Kidney (tissue), 14 donors: ENCODE measurements around the gene EIF2S3B. TPM values are rescaled to one million over a fixed set of nuclear protein-coding genes. Genes with fewer than 3 reads are reported as not detected.
"Not testable (repeated sequence)": the region's sequence is repeated elsewhere in the genome, so short reads cannot be mapped to it uniquely, and the experiment has no call there.

Experiments
- DNase-seq, 5 donors: peaks; one replicate each; pipeline ENCODE4 v3.0.0-alpha.2; 2013 to 2020
- FAIRE-seq: peaks from 2 replicates; lab custom pipeline; 2012; peaks lifted over from hg19 to GRCh38; lab: Jason Lieb, UNC
- H3K27ac ChIP-seq, 2 donors: one replicate each; pipeline ENCODE4 v1.7.0; 2013; ENCODE audit warnings: low read depth in 2 of 2, low read length in 2 of 2, inconsistent platforms in 1 of 2
- H3K27me3 ChIP-seq: one replicate; pipeline ENCODE4 v1.7.1; 2013; ENCODE audit warnings: low read length, inconsistent platforms; ENCODE audit not compliant: control insufficient read depth, insufficient read depth
- H3K36me3 ChIP-seq, 3 donors: one replicate each; pipeline versions ENCODE4 v1.7.0 to v1.7.1; 2013; ENCODE audit warnings: low read length in 3 of 3, control low read depth in 1 of 3, inconsistent platforms in 1 of 3; ENCODE audit not compliant: insufficient read depth in 3 of 3, control insufficient read depth in 2 of 3
- H3K4me1 ChIP-seq, 3 donors: one replicate each; pipeline versions ENCODE4 v1.7.0 to v1.7.1; 2013; ENCODE audit warnings: low read length in 3 of 3, inconsistent platforms in 1 of 3, low read depth in 1 of 3; ENCODE audit not compliant: control insufficient read depth in 2 of 3, insufficient read depth in 2 of 3
- H3K4me3 ChIP-seq, 3 donors: one replicate each; pipeline versions ENCODE4 v1.7.0 to v1.8.1; 2013; ENCODE audit warnings: low read length in 3 of 3, control low read depth in 1 of 3, inconsistent platforms in 1 of 3
- H3K9ac ChIP-seq, 3 donors: one replicate each; pipeline versions ENCODE4 v1.7.0 to v1.7.1; 2013; ENCODE audit warnings: low read length in 3 of 3, control low read depth in 1 of 3, inconsistent platforms in 1 of 3
- H3K9me3 ChIP-seq, 3 donors: one replicate each; pipeline versions ENCODE4 v1.7.0 to v1.7.1; 2013; ENCODE audit warnings: low read length in 3 of 3, control low read depth in 1 of 3, inconsistent platforms in 1 of 3; ENCODE audit not compliant: control insufficient read depth in 2 of 3, insufficient read depth in 1 of 3
- intact Hi-C: fragments of 100-400 bp; cut with DNase I; formaldehyde crosslinking; loops from one replicate; pipeline ENCODE4 v1.11.1; 2022
- polyA plus RNA-seq: library from polyadenylated mRNA; stranded (reverse); fragments of 350-450 nt; fragmentation: Illumina TruSeq; extraction: RNeasy Lipid Tissue Mini Kit (QIAGEN cat#74804); gene quantifications from one replicate; pipeline ENCODE4 v1.2.3, GENCODE V29; 2014; ENCODE audit warnings: low read depth, low replicate concordance; ENCODE audit not compliant: insufficient read depth
- total RNA-seq: library from RNA; stranded (reverse); fragmentation: NEBNext Ultra II Directional; extraction: Animal tissue kit (Norgen Biotek cat#: 25700); gene quantifications from one replicate; pipeline ENCODE4 v1.2.1, GENCODE V29; 2021
- TF ChIP-seq, protein P1 (sequence below): IDR thresholded peaks from 3 replicates; pipeline ENCODE4 v1.5.1; 2012; ENCODE audit warnings: mild to moderate bottlenecking, moderate library complexity, borderline replicate concordance; ENCODE audit not compliant: insufficient read depth; ENCODE audit errors: extremely low read depth
- donor health status: control.
- donor health status: control.
- donor health status: control.
- donor health status: control.
- donor health status: control.
- donor health status: DM: yes; HTN: yes; CAD: no.
- donor health status: Normal renal cell carcinoma (clear cell type).

Gene EIF2S3B
- total and polyA plus RNA-seq, 2 donors from 2014 or later = 1.5 TPM; not detected in 1

DNA sequence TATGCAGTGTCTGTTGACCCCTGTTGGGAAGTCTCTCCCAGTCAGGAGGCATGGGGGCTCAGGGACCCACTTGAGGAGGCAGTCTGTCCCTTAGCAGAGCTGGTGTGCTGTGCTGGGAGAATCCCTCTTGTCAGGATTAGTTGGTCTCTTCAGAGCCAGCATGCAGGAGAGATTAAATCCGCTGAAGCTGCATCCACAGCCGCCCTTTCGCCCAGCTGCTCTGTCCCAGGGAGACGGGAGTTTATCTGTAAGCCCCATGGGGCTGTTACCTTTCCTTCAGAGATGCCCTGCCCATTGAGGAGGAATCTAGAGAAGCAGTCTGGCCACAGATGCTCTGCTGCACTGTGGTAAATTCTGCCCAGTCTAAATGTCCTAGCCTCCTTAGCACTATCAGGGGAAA, 39.4 kb upstream of the EIF2S3B start:
- Histone ChIP-seq H3K27me3 (no peaks in the 10 kb centered on the region), H3K9me3 (peaks cover 0 to 2% (median 0%) of the 10 kb centered on the region in 3 donors), H3K9ac (no peak overlapping the region), H3K36me3 (no peaks in the 10 kb centered on the region), H3K4me3 (no peak overlapping the region), H3K27ac (no peak overlapping the region), H3K4me1 (no peaks in the 10 kb centered on the region)
- DNase-seq (no peak), FAIRE-seq (no peak)
- TF ChIP-seq, protein P1, sequence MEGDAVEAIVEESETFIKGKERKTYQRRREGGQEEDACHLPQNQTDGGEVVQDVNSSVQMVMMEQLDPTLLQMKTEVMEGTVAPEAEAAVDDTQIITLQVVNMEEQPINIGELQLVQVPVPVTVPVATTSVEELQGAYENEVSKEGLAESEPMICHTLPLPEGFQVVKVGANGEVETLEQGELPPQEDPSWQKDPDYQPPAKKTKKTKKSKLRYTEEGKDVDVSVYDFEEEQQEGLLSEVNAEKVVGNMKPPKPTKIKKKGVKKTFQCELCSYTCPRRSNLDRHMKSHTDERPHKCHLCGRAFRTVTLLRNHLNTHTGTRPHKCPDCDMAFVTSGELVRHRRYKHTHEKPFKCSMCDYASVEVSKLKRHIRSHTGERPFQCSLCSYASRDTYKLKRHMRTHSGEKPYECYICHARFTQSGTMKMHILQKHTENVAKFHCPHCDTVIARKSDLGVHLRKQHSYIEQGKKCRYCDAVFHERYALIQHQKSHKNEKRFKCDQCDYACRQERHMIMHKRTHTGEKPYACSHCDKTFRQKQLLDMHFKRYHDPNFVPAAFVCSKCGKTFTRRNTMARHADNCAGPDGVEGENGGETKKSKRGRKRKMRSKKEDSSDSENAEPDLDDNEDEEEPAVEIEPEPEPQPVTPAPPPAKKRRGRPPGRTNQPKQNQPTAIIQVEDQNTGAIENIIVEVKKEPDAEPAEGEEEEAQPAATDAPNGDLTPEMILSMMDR = no peak
- intact Hi-C loops = no loop called here

DNA sequence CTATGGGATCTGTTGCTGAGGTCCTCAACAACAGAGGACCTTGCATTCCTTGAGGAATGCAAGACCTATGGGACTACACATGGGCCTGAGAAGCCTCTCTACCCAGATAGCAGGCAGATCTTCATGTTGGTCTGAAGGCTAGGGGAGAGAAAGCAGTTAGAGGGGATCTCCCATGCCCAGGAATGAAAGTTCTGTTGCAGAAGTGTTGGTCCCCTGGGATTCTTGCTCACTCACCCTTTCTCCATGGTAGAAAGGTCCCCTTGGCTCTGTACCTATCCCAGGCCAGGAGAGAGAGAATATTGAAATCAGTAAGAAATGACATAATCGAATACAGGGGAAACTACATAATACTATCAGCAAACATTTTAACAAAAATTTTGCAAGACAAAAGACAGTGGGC, 36.0 kb upstream of the EIF2S3B start:
- DNase-seq = no peak
- TF ChIP-seq, protein P1 = no peak

GRCh38 chr12:10472808-10473207, 32.9 kb upstream of the EIF2S3B start:
- intact Hi-C loops, FAIRE-seq: not testable (repeated sequence)

More for the DNA sequence above, 36.0 kb upstream of the EIF2S3B start:
- H3K27me3 ChIP-seq = no peaks in the 10 kb centered on the region
- no peak overlapping the region for H3K4me3 ChIP-seq
- H3K36me3 ChIP-seq = no peaks in the 10 kb centered on the region
- no peaks in the 10 kb centered on the region for H3K4me1 ChIP-seq
- no peak overlapping the region for H3K27ac ChIP-seq
- no peaks in the 10 kb centered on the region for H3K9me3 ChIP-seq
- intact Hi-C loops = no loop called here
- FAIRE-seq = no peak
- no peak overlapping the region for H3K9ac ChIP-seq

DNA sequence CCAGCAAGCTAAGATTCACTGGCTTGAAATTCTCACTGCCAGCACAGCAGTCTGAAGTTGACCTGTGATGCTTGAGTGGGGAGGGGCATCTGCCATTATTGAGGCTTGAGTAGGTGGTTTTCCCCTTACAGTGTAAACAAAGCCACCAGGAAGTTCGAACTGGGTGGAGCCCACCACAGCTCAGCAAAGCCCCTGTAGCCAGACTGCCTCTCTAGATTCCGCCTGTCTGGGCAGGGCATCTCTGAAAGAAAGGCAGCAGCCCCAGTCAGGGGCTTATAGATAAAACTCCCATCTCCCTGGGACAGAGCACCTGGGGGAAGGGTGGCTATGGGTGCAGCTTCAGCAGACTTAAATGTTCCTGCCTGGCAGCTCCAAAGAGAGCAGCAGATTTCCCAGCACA, 23.8 kb upstream of the EIF2S3B start:
- H3K4me1 ChIP-seq, DNase-seq, intact Hi-C loops, H3K9me3 ChIP-seq, H3K27ac ChIP-seq, H3K9ac ChIP-seq, FAIRE-seq, H3K36me3 ChIP-seq, H3K27me3 ChIP-seq, H3K4me3 ChIP-seq: not testable (repeated sequence)

More at GRCh38 chr12:10472808-10473207, 32.9 kb upstream of the EIF2S3B start:
- not testable (repeated sequence) for H3K36me3 ChIP-seq, H3K9me3 ChIP-seq, H3K27ac ChIP-seq, H3K9ac ChIP-seq, DNase-seq, H3K4me3 ChIP-seq, H3K4me1 ChIP-seq, H3K27me3 ChIP-seq

- H3K27me3 ChIP-seq, H3K4me1 ChIP-seq, DNase-seq, H3K27ac ChIP-seq, H3K36me3 ChIP-seq, H3K4me3 ChIP-seq, intact Hi-C loops, FAIRE-seq, H3K9me3 ChIP-seq, H3K9ac ChIP-seq: not testable (repeated sequence)
These were observed 18.4 kb upstream of the EIF2S3B start for GRCh38 chr12:10487328-10487727.
